PFSK-1 (cell line): ENCODE data around the gene NTMT2.

Experiments used
- FOXP2 ChIP-seq: optimal IDR thresholded peaks from 2 replicates; pipeline ENCODE3; 2011; ENCODE audit warnings: borderline replicate concordance, control low read depth, inconsistent platforms; ENCODE audit not compliant: insufficient read depth; ENCODE audit errors: extremely low read length, extremely low read depth
- POLR2AphosphoS5 ChIP-seq: IDR thresholded peaks from 2 replicates; pipeline ENCODE4 v1.6.1; 2012; ENCODE audit warnings: low read depth, mild to moderate bottlenecking, control low read depth, low read length, moderate library complexity
- SIN3A ChIP-seq: IDR thresholded peaks from 2 replicates; pipeline ENCODE4 v1.6.1; 2012; ENCODE audit warnings: mild to moderate bottlenecking, low read length, moderate library complexity, borderline replicate concordance; ENCODE audit not compliant: insufficient read depth
- TAF1 ChIP-seq: IDR thresholded peaks from 2 replicates; pipeline ENCODE4 v1.6.1; 2012; ENCODE audit warnings: low read length, control low read depth, borderline replicate concordance; ENCODE audit not compliant: insufficient read depth
- TF ChIP-seq, protein P1 (sequence below), 2 experiments: IDR thresholded peaks; 2 replicates each; pipeline versions ENCODE4 v1.6.1 to v1.8.0; 2011 to 2012; ENCODE audit warnings: low read depth in 2 of 2, low read length in 2 of 2, control low read depth in 1 of 2, inconsistent platforms in 1 of 2, mild to moderate bottlenecking in 1 of 2, moderate library complexity in 1 of 2; ENCODE audit not compliant: insufficient read depth in 1 of 2

NTMT2 gene

DNA sequence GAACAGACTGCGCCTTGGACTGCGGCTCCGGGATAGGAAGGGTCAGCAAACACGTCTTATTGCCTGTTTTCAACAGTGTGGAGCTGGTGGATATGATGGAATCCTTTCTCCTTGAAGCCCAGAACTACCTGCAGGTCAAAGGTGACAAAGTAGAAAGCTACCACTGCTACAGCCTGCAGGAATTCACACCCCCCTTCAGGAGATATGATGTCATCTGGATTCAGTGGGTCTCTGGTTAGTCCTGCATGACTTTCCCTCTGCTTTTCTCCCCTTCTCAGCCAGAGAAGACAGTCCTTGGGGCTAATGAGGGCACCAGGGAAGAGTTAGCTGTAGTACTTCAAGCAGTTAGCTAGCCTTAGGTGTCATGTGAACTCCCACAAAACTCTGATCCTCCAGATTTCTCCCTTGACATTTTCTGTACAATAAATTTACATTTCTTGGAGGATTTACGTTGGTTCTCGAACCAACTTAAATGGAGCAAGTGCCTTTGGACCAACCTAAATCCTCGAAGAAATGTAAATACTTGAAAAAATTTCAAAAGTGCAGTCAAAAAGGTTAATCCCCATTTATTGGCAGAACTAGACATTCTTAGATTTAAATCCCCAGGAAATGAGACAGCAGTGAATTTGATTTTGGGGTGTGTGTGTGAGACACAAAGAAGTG is 20.9 kb downstream of the NTMT2 start:
- TF ChIP-seq POLR2AphosphoS5 = no peak
- TF ChIP-seq TAF1 = no peak
- TF ChIP-seq FOXP2 = no peak
- TF ChIP-seq SIN3A = no peak

DNA sequence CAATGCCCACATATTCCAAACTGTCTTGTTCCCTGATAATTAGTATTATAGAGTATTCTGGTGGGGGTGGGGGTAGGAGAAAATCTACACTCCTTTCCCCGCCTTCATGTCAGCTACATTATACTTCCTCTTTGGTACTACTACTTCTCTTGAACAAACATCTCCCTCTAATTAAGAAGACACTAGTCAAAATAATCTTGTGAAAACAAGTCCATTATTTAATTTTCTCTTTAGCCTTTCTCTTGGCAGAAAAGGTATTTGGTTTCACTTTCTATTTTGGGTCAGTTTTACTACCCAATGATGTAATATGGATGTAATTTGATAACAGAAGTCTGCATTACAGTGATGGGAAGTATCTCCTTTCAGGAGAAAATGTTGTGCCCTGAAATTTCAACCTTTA is 22.5 kb downstream of the NTMT2 start:
- TF ChIP-seq TAF1 = no peak
- TF ChIP-seq, protein P1, sequence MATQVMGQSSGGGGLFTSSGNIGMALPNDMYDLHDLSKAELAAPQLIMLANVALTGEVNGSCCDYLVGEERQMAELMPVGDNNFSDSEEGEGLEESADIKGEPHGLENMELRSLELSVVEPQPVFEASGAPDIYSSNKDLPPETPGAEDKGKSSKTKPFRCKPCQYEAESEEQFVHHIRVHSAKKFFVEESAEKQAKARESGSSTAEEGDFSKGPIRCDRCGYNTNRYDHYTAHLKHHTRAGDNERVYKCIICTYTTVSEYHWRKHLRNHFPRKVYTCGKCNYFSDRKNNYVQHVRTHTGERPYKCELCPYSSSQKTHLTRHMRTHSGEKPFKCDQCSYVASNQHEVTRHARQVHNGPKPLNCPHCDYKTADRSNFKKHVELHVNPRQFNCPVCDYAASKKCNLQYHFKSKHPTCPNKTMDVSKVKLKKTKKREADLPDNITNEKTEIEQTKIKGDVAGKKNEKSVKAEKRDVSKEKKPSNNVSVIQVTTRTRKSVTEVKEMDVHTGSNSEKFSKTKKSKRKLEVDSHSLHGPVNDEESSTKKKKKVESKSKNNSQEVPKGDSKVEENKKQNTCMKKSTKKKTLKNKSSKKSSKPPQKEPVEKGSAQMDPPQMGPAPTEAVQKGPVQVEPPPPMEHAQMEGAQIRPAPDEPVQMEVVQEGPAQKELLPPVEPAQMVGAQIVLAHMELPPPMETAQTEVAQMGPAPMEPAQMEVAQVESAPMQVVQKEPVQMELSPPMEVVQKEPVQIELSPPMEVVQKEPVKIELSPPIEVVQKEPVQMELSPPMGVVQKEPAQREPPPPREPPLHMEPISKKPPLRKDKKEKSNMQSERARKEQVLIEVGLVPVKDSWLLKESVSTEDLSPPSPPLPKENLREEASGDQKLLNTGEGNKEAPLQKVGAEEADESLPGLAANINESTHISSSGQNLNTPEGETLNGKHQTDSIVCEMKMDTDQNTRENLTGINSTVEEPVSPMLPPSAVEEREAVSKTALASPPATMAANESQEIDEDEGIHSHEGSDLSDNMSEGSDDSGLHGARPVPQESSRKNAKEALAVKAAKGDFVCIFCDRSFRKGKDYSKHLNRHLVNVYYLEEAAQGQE (IDR thresholded peaks at IDR 0.05; ENCODE audit: insufficient read depth in 1 of 2, low read depth in 2 of 2, low read length in 2 of 2) = no peak
- no peak for TF ChIP-seq FOXP2
- peak; percentile 39; the same call in 1 of the 2 replicates for TF ChIP-seq POLR2AphosphoS5

DNA sequence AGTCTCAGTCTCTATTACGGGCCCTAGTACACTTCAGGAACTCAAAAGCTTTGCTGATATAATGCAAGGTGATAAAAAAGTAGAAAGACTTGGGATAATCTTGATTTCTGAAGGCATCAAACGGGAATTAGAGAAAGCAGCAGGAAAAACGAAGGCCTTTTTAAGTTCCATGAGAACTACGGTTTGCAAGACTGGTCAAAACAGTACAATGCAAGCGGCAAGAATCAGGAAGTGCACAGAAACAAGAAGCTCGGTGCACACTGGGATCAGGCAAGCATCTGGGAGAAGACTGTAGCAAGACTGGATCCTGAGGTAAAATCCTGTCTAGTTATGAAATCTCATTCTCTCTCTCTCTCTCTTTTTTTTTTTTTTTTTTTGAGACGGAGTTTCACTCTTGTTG is 28.6 kb downstream of the NTMT2 start:
- TF ChIP-seq, protein P1 (IDR thresholded peaks at IDR 0.05; ENCODE audit: insufficient read depth in 1 of 2, low read depth in 2 of 2, low read length in 2 of 2) = no peak
- TF ChIP-seq TAF1 = no peak
- TF ChIP-seq SIN3A = no peak
- TF ChIP-seq FOXP2 = no peak
- no peak for TF ChIP-seq POLR2AphosphoS5

DNA sequence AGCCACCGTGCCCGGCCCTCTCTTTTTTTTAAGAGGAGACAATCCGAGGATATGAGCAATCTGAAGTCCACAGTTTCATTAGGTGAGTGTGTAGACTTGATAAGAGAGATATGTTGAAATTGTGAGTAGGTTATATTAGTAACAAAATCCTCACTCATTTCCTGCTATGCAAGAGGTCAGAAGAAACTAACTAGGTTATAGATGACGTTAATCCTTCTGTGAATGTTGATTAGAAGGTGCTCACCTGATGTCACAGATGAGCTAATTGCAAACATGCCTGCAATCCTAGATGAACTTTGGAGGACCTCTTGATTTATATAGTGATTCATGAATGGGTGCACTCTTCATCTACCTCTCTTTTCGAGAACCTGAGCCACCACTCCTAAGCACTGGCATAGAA is 29.3 kb downstream of the NTMT2 start:
- TF ChIP-seq POLR2AphosphoS5 = no peak
- no peak for TF ChIP-seq TAF1
- no peak for TF ChIP-seq SIN3A
- no peak for TF ChIP-seq FOXP2
- TF ChIP-seq, protein P1 (IDR thresholded peaks at IDR 0.05; ENCODE audit: insufficient read depth in 1 of 2, low read depth in 2 of 2, low read length in 2 of 2) = no peak

DNA sequence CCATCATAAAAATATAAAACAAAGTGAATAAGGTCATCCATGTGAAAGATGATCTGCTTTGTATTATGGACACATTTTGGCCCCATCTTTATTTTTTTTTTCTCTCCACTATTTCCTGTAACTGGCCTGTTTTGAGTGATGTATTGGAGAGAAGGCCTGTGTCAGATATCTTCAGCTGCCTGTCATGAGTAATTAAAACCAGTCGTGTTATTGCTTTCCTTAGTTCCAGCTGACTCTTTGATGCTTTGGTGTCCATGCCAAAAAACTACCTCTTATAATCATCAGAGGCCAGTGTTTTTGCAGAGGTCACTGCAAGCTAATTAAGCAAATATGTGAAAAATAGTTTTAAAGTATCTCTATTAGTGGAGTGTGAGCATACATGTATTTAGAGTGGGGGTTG is 29.7 kb downstream of the NTMT2 start:
- TF ChIP-seq TAF1 = no peak
- TF ChIP-seq POLR2AphosphoS5 = peak; percentile 34; the same call in 1 of the 2 replicates
- peak; percentile 94; the same call in 1 of the 2 replicates for TF ChIP-seq SIN3A

DNA sequence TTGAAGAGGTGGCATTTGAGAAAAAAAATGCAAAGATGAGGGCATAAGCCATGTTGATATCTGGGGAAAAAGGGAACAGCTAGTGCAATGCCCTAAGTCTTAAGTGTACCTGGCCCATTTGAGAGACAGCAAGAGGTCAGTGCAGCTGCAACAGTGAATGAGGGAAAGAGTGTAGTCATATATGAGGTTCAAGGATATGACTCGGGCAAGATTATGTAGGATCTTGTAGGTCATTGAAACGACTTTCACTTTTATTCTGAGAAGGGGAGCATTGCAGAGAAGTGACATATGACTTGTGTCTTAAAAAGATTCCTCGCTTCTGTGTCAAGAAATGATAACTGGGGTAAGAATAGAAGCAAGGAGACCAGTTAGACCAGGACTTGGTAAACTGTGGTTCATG is 31.0 kb downstream of the NTMT2 start:
- TF ChIP-seq TAF1 (no peak), POLR2AphosphoS5 (no peak), SIN3A (no peak), FOXP2 (no peak)
- TF ChIP-seq, protein P1 (IDR thresholded peaks at IDR 0.05; ENCODE audit: insufficient read depth in 1 of 2, low read depth in 2 of 2, low read length in 2 of 2) = no peak
